Muscle layer of duodenum (tissue), 2 donors: ENCODE results near the gene F2RL1.
A peak's percentile ranks its signal among the peaks of the same experiment; 100 is the strongest.
"Not testable (repeated sequence)": the region's sequence is repeated elsewhere in the genome, so short reads cannot be mapped to it uniquely, and the experiment has no call there.

Experiments
- H3K27ac ChIP-seq: one replicate; pipeline ENCODE4 v1.7.0; 2013; ENCODE audit warnings: mild to moderate bottlenecking, low read length
- H3K27me3 ChIP-seq: one replicate; pipeline ENCODE4 v1.7.0; 2013; ENCODE audit warnings: low read depth, mild to moderate bottlenecking, control low read depth, low read length
- H3K36me3 ChIP-seq, 2 donors: one replicate each; pipeline ENCODE4 v1.7.0; 2013; ENCODE audit warnings: low read length in 2 of 2, control low read depth in 1 of 2, mild to moderate bottlenecking in 1 of 2; ENCODE audit not compliant: insufficient read depth in 2 of 2, control insufficient read depth in 1 of 2
- H3K4me1 ChIP-seq, 2 donors: one replicate each; pipeline ENCODE4 v1.7.0; 2013; ENCODE audit warnings: low read length in 2 of 2, mild to moderate bottlenecking in 2 of 2, control low read depth in 1 of 2, moderate library complexity in 1 of 2; ENCODE audit not compliant: insufficient read depth in 2 of 2, control insufficient read depth in 1 of 2
- H3K4me3 ChIP-seq, 2 donors: one replicate each; pipeline ENCODE4 v1.7.0; 2013; ENCODE audit warnings: low read length in 2 of 2, low read depth in 1 of 2, mild to moderate bottlenecking in 1 of 2
- H3K9me3 ChIP-seq, 2 donors: one replicate each; pipeline ENCODE4 v1.7.0; 2013; ENCODE audit warnings: low read length in 2 of 2, control low read depth in 1 of 2, mild to moderate bottlenecking in 1 of 2; ENCODE audit not compliant: control insufficient read depth in 1 of 2
- donor health status: healthy.

The F2RL1 gene

GRCh38 chr5:76808141-76808691 lies 10.6 kb upstream of the F2RL1 start:
- no peak overlapping the region for H3K4me3 ChIP-seq
- no peaks in the 10 kb centered on the region for H3K9me3 ChIP-seq
- peaks cover 0 to 3% of the 10 kb centered on the region in 2 donors for H3K4me1 ChIP-seq
- no peak overlapping the region for H3K27ac ChIP-seq
- H3K27me3 ChIP-seq, result no peaks in the 10 kb centered on the region
- no peaks in the 10 kb centered on the region for H3K36me3 ChIP-seq

- Histone ChIP-seq H3K4me3 (no peak overlapping the region), H3K36me3 (no peaks in the 10 kb centered on the region), H3K27me3 (no peaks in the 10 kb centered on the region), H3K27ac (no peak overlapping the region), H3K4me1 (peaks cover 0 to 3% of the 10 kb centered on the region in 2 donors), H3K9me3 (no peaks in the 10 kb centered on the region)
Observed at GRCh38 chr5:76809141-76809540, 9.7 kb upstream of the F2RL1 start.

GRCh38 chr5:76810236-76810635 lies 8.6 kb upstream of the F2RL1 start:
- Histone ChIP-seq H3K36me3 (no peaks in the 10 kb centered on the region), H3K4me1 (peaks cover 0 to 3% of the 10 kb centered on the region in 2 donors), H3K9me3 (no peaks in the 10 kb centered on the region), H3K27me3 (no peaks in the 10 kb centered on the region), H3K4me3 (no peak overlapping the region), H3K27ac (no peak overlapping the region)

GRCh38 chr5:76811214-76811613 lies 7.6 kb upstream of the F2RL1 start:
- Histone ChIP-seq H3K9me3 (no peaks in the 10 kb centered on the region), H3K4me3 (no peak overlapping the region), H3K27me3 (no peaks in the 10 kb centered on the region), H3K27ac (no peak overlapping the region), H3K36me3 (no peaks in the 10 kb centered on the region), H3K4me1 (peaks cover 0 to 3% of the 10 kb centered on the region in 2 donors)

GRCh38 chr5:76812209-76812608 lies 6.6 kb upstream of the F2RL1 start:
- not testable (repeated sequence) for H3K4me3 ChIP-seq, H3K4me1 ChIP-seq, H3K27ac ChIP-seq

GRCh38 chr5:76813982-76814562 lies 4.8 kb upstream of the F2RL1 start:
- H3K4me3 ChIP-seq, result no peak overlapping the region

More at GRCh38 chr5:76812209-76812608, 6.6 kb upstream of the F2RL1 start:
- not testable (repeated sequence) for H3K36me3 ChIP-seq, H3K9me3 ChIP-seq, H3K27me3 ChIP-seq

GRCh38 chr5:76816110-76816831 lies 2.6 kb upstream of the F2RL1 start:
- Histone ChIP-seq H3K9me3 (no peaks in the 10 kb centered on the region), H3K27ac (no peak overlapping the region), H3K36me3 (no peaks in the 10 kb centered on the region), H3K27me3 (peaks cover 16% of the 10 kb centered on the region), H3K4me1 (peaks cover 0 to 16% of the 10 kb centered on the region in 2 donors), H3K4me3 (no peak overlapping the region)

More at GRCh38 chr5:76813982-76814562, 4.8 kb upstream of the F2RL1 start:
- Histone ChIP-seq H3K4me1 (peaks cover 0 to 7% of the 10 kb centered on the region in 2 donors), H3K27ac (no peak overlapping the region), H3K36me3 (no peaks in the 10 kb centered on the region), H3K27me3 (peaks cover 6% of the 10 kb centered on the region), H3K9me3 (no peaks in the 10 kb centered on the region)

GRCh38 chr5:76819851-76820525 lies 1.2 kb downstream of the F2RL1 start:
- no peaks in the 10 kb centered on the region for H3K36me3 ChIP-seq
- peak overlapping the region; percentile 77 for H3K27ac ChIP-seq
- peaks cover 0 to 3% of the 10 kb centered on the region in 2 donors for H3K9me3 ChIP-seq
- peaks cover 16% of the 10 kb centered on the region for H3K27me3 ChIP-seq
- H3K4me1 ChIP-seq, result peaks cover 0 to 16% of the 10 kb centered on the region in 2 donors
- peak overlapping the region; percentile 74 to 84 for H3K4me3 ChIP-seq

GRCh38 chr5:76820526-76820890 lies 1.7 kb downstream of the F2RL1 start:
- Histone ChIP-seq H3K4me1 (peaks cover 0 to 16% of the 10 kb centered on the region in 2 donors), H3K9me3 (peaks cover 0 to 3% of the 10 kb centered on the region in 2 donors), H3K4me3 (peak overlapping the region in 1 of 2 donors; percentile 74), H3K27me3 (peaks cover 16% of the 10 kb centered on the region), H3K27ac (peak overlapping the region; percentile 77), H3K36me3 (no peaks in the 10 kb centered on the region)

- peak overlapping the region; percentile 77 for H3K27ac ChIP-seq
- H3K4me3 ChIP-seq, result peak overlapping the region in 1 of 2 donors; percentile 74
Observed at GRCh38 chr5:76821136-76821535, 2.3 kb downstream of the F2RL1 start.

GRCh38 chr5:76822105-76822731 lies 3.4 kb downstream of the F2RL1 start:
- H3K27me3 ChIP-seq, result peaks cover 16% of the 10 kb centered on the region
- H3K4me3 ChIP-seq, H3K27ac ChIP-seq: not testable (repeated sequence)

More at GRCh38 chr5:76821136-76821535, 2.3 kb downstream of the F2RL1 start:
- Histone ChIP-seq H3K9me3 (peaks cover 0 to 3% of the 10 kb centered on the region in 2 donors), H3K36me3 (no peaks in the 10 kb centered on the region), H3K27me3 (peaks cover 16% of the 10 kb centered on the region), H3K4me1 (peaks cover 0 to 16% of the 10 kb centered on the region in 2 donors)

More at GRCh38 chr5:76822105-76822731, 3.4 kb downstream of the F2RL1 start:
- H3K36me3 ChIP-seq, H3K9me3 ChIP-seq: not testable (repeated sequence)
- peaks cover 0 to 16% of the 10 kb centered on the region in 2 donors for H3K4me1 ChIP-seq
